ENCODE measurements around the gene GDI2. TPM values are rescaled to one million over a fixed set of nuclear protein-coding genes. Genes with fewer than 3 reads are reported as not detected.

GDI2 gene
- total RNA-seq: 266 and 348 TPM in 2 replicates

GRCh38 chr10:5813341-5814109 lies at the start of gene GDI2:
TSS of gene GDI2 (minus strand) at chr10:5813434. CDS start at chr10:5813258, 176 bp downstream.

Other genes with a start within 250 kb of the GDI2 start
- 9.4 and 11.9 TPM in 2 replicates for gene ASB13, start 146.8 kb downstream of the GDI2 start, total RNA-seq
- 32.9 and 50.2 TPM in 2 replicates for gene TASOR2, start 128.6 kb downstream of the GDI2 start, total RNA-seq
- 2.7 and 3.4 TPM in 2 replicates for gene ANKRD16, start 76.5 kb upstream of the GDI2 start, total RNA-seq
- gene FBH1, start 76.8 kb upstream of the GDI2 start, total RNA-seq: 78.3 and 92.5 TPM in 2 replicates
- 9.1 and 16.4 TPM in 2 replicates for gene IL15RA, start 164.1 kb upstream of the GDI2 start, total RNA-seq
- gene IL2RA, start 248.9 kb upstream of the GDI2 start, total RNA-seq: not detected in 2 replicates